HG03135 (cell line): ENCODE results near the gene ERBB4.
"Not testable (repeated sequence)": the region's sequence is repeated elsewhere in the genome, so short reads cannot be mapped to it uniquely, and the experiment has no call there.

Source experiments
- ATAC-seq: cut with Tn5 transposase; IDR thresholded peaks from one replicate; pipeline ENCODE4 v1.9.1; 2021; ENCODE audit warnings: mild to moderate bottlenecking, moderate library complexity; ENCODE audit not compliant: unreplicated experiment

ERBB4 gene

DNA sequence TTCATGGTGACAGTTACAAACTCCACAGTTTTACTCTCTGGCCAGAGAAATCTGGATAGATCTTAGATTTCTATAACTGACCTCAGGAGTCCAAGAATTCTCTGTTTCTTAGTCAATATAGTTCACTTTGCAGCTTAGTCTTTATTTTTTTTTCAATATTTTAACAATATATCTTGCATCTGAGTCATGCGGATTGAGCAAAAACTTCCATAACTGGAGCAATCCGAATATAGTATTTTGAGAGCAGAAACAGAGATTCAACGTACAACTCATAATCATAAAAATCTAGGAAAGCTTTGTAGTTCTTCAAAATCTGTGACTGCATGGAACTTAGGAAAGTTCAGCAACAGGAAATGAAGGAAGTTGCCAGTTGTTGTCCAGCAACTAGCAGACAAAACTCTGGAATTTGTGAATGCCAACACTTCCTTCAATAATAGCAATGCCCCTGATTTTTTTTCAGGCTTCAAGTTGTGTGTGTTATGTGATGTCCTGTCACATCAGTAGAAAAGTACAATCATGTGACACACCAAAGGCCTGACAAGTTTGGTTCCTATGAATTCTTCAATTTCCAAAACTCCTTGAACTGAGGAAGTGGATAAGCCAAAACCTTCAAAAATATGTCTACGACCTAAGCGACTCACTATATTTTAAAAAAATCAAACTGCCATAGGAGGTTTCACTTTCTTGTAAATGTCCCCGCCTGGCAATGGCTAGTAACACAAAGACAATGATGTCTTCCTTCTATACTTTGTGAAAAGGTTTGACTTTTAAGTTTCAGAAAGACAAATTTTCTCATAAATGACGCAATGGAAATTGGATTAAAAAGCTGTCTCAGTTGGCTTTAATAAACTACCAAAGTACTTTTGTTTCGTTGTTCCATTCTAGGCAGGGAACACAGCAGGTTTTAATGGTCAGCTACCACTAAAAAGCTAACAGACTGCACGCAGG, 510.6 kb downstream of the ERBB4 start:
- no peak for ATAC-seq

DNA sequence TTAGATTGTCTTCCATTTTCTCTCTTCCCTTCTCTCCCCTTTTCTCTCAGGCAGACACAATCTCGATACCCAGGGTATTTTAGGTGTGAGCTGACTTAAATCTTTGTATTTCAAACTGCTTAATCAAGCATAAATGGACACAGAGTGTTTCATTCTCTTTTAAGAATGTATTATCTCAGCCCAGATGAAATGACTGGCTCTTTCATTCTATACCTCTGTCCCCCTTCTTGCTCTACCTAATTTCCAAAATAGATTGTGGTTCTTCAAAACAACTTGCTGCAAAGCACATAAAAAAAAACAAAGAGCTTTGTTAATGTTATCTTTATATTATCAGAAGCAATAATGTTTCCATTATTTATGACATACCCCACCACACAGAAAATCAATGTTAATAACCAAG, 514.6 kb downstream of the ERBB4 start:
- no peak for ATAC-seq

DNA sequence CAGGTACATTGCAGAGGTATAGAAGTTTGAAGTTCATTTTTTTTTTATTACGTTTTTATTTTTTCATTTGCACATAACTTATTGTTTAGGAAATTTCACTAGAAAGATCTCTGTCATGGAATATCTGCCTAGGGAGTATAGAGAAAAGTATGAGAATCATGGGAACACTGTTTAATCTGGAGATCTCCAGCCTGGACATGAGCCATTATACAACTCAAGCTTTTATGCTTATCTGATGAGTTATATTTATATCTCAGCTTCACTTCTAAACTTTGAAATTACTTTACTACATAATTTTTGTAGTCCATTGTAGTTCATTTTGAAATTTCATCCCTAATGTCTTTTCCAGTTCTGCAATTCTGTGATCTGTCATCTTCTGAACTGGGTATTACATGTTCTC, 515.6 kb downstream of the ERBB4 start:
- ATAC-seq = no peak

DNA sequence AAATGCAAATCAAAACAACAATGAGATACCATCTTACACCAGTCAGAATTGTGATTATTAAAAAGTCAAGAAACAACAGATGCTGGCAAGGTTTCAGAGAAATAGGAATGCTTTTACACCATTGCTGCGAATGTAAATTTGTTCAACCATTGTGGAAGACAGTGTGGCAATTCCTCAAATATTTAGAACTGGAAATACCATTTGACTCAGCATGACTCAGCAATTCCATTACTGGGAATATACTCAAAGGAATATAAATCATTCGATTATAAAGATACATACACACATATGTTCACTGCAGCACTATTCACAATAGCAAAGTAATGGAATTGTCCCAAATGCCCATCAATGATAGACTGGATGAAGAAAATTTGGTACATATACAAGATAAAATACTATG, 516.7 kb downstream of the ERBB4 start:
- ATAC-seq = no peak

DNA sequence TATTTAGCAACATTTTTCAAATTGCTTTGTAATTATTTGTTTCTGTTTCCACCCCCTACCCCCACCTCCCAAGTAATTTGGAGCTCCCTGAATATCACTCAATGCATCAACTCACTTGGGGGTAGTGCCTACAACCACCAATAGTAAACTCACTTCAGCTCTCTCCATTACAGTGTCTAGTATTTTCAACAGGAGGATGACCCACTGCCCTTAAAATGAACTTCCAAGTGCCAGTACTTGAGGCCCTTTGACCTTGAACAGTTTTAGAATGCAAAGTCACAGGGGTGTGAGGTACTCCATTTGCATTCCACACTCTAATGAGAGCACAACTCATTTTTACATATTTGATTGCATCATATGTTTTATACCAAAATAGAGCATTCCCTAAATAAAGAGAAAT, 523.0 kb downstream of the ERBB4 start:
- ATAC-seq = no peak

DNA sequence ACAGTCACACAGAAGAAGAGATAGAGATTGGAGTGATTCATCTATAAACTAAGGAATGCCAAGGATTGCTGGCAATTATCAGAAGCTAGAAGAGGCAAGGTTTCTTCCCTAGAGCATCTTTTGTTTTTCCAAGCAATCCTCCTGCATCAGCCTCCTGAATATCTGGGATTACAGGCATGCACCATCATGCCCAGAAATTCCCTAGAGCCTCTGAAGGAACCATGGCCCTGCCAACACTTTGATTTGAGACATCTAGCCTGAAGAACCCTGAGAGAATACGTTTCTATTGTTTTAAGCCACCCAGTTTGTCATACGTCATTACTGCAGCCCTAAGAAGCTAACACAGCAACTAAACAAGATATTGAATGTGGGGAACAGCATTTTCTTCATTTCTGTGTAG, 525.0 kb downstream of the ERBB4 start:
- ATAC-seq = no peak

DNA sequence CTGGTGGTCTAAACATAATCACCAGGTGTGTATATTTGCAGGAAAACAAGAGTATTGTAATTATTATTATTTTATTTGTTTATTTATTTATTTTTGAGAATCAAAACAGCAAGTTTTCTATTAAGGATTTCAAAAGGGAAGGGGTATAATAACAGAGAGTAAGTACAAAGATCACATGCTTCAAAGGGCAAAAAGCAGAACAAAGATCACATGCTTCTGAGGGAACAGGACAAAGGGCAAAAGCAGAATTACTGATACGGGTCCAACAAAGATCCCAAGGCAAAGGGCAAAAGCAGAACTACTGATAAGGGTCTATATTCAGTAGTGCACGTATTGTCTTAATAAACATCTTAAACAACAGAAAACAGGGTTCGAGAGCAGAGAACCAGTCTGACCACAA, 528.3 kb downstream of the ERBB4 start:
- ATAC-seq = not testable (repeated sequence)

DNA sequence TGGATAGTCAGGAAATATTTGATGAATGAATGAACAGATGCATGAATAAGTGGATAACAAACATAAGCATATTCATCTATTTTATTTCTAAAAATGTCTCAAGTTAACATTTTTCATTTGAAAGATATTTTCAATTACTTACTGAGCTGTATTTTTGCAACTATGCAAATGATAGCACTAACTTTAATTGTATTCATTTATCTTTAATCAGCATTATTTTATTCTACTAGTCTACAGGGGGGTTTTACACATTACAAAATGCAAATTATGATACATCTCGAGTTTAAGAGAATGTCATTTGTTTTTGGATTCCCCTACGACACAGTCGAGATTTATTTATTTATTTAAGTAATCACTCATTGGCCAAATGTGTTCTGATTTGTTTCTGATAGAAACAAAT, 530.6 kb downstream of the ERBB4 start:
- no peak for ATAC-seq

DNA sequence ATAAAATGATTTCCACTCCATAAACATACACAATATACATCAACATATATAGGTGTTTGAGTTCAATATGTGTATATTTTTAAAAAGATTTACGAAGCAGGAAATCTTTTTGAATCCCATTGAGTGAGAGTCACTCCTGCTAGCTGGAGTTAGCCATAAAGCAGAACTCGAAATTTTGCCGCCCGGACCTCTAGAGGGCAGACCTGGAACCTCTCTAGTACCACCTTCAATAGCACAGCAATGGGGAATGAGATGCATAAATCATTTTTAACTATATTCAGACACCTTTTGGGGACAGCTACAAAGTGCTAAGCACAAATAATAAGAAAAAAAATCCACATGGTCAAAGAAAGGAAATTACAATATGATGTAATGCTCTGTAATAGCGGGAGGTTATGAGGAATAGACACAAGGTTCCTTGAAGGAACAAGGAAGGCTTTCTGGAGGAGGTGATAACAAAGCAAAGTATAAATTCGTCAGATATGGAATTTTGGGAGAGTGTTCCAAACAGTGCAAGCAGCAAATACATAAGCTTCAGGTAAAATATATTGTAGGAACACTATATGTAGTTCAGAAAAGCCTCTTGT, 533.4 kb downstream of the ERBB4 start:
- no peak for ATAC-seq

DNA sequence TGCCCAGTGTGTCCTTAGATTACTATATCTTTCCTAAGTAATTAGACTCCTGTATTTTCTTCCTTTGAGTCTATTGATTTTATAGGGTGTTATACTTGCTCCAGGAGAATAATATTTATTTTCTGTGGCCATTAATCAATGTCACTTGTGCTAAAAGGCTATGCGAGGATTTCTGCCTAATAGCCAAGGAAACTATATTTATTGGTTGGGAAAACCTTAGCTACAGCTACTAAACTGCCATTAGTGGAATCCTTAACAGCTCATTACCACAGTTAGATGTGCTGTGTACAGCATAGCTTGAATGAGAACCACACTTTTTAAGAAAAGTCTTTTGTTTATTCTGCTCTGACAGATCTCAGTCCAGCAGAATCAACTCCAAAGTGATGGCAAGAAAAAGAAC, 537.3 kb downstream of the ERBB4 start:
- ATAC-seq = no peak

DNA sequence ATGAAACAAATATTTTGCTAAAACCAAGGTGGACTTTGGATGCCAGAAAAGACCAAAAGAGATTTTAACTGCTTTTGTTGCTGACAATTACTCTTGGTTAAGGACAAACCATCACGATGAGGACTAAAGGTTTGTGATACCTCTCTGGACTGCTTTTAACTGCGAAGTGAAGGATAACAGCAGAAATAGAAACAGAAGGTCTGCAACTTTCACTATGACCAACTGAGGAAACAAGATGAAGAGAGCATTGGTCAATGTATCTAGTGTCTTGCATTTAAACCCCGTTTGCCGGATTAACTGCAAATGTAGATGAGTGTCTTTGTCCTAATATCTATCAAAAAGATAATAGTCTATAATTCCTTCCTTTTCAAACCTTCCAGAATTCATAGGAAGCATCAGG, 541.7 kb downstream of the ERBB4 start:
- ATAC-seq = no peak

DNA sequence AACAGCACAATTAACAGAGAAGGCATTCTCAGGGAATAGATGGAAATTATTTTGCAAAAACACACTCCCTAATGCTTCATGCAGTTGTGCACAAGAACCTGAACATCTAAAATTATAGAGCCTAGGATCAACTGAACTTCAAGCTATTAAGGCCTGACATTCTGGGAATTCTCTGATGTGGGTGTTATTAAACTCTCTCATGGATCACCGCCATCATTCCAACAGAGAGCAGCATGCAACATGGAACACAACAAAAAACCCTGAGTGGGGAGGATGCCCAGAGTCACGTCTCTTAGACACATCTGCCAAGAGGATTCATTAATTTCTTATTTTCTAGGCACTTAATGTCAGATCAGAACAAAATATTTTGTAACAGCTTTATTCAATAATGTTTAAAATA, 543.8 kb downstream of the ERBB4 start:
- ATAC-seq = no peak

DNA sequence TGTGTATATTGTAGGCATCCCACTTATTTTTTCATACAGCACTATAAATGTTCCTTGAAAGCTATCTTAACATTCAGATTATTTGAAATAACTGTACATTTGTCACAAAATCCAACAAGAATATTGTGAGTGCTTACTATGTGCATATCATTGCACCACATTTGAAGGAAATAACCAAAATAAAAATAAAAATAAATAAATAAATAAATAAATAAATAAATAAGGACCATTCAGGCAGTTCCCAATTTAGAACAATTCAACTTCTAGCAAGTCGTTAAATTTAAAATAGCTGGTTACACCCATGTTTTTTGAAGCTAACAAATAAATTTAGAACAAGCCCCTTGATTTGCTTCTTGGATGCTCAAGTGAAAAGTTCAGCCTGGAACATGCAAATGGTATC, 548.3 kb downstream of the ERBB4 start:
- no peak for ATAC-seq

DNA sequence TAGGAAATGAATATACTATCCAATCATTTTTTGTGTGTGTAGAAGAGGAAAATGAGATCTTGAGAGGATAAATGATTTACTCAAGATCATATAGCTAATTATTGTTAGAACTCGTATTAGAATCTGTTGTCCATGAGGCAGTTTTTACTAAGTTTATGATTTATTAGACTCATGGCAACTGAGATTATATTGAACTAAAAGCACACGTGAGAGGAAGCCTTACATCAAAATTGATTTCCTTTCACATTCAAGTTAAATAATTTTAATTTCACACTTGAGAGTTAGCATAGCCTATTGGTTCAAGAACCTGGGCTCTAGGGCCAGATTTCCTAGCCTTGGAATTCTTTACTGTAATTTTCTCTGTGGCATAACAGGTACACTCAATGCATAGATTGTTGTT, 552.3 kb downstream of the ERBB4 start:
- ATAC-seq = no peak

DNA sequence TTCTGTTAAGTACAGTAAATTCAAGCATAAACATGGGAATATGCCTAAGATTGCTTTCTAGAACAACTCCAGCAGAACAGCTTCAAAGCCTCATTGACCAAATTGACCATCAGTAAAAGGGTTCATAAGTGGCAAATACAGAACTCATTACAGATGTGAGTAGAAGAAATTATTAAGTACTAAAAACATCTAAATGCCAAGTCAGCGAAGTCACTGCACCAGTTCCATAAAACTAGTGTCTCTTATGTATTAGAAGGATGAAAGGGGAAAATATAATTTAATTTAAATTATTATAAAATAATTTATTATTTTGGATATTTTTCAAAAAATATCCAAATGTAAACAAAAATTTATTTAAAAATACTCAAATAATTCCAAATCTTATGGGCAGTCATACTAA, 553.2 kb downstream of the ERBB4 start:
- ATAC-seq = no peak

DNA sequence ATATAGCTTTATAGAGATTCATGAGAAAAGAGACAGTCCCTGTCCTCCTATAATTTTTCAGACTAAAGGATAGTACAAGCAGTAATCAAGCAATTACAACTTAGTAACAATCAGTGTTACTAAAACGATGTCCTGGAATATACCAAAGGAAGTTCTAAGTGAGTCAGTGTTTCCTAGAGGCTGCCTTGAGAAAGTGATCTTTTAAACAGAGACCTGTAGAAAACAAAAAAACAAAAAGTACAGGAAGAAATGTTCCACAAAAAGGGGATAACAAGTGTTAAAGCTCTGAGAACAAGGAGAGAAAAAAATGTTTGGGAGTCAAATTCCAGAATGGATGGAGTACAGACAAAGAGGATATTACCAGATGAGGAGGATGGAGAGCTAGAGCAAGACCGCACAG, 556.4 kb downstream of the ERBB4 start:
- no peak for ATAC-seq

DNA sequence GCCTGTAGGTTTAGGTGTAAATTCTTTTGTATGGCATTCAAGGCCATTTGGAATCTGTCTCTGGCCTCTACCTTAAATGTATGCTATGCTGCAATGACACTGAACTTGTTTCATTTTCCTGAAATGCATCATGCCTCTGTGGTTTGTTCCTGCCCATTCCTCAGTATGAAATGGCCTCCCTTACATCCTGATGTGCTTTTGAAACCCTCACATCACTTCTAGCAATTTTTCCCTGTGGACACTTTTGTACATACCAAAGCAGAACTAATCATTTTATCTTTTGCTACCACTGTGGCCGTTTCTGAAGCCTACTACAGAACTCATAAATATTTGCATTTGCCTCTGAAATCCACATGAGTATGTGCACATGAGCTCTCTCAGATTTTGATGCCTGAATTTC, 557.2 kb downstream of the ERBB4 start:
- ATAC-seq = no peak

DNA sequence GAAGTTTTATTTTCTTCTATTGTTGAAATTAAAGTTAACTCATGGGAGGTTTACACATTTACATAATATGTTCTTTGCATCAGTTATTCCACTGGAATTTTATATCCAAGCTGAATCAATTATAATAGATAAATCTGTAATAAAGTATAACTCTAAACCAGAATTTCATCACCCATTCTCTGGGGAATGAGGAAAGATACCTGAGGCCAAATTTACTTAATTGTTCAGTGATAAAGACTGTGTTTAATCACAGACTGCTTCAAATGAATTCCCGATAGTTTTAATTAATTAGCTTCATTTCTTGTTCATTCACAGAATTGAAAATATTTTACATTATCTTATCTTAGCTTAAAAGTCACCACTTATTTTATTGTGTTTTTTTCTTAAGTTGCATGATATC, 562.5 kb downstream of the ERBB4 start:
- ATAC-seq = no peak

DNA sequence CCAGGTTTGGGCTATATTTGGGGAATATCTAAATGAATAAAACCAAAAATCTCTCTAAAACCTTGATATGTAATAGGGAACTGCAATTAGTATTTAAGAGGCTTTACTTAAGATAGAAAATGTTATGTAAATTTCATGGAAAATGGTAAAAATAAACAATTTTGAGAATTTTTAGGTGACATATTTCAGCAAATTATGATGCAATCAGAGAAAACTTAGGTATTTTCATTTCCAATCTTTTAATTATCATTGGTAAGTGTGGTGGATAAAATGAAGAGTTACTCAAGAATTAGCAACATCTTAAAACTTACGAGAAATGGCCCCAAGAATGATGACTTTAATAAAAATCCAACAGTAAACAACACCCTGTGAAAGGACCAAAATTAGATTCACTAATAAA, 571.4 kb downstream of the ERBB4 start:
- ATAC-seq = no peak

DNA sequence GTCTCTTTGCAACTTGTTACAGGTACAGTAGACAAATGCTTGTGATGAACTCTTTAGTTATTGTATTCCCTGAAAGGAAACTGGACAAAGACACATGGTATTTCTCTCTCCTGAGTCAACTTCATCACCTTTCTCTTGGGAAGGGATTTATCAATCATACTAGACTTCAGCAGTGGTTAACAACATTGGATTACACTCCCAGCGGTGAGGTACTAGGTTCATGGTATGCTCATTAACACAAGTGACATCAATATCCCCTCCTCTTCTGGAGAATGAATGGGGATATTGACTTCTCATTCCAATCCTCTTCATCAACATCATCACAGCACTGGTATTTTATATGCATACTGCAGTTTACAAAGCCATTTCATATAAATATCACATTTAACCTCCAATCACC, 574.6 kb downstream of the ERBB4 start:
- no peak for ATAC-seq

DNA sequence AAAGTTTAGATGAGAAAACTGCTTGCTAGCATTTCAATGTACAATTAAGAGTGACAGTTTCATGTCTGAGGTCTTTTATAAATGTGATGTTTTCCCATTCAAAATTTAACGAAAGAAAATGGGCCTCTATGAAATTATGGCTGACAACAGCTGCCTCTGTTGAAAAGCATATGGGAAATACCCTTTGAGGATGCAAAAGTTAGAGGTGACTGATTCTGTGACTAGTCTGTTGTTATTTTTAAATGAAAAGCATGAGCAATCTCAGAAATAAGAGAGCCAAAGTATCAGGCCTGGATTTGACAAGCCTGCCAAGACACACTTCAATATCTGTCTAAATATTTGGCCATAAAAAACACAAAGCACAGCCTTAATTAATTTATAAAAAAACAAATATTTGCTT, 580.8 kb downstream of the ERBB4 start:
- peak; percentile 79 for ATAC-seq

DNA sequence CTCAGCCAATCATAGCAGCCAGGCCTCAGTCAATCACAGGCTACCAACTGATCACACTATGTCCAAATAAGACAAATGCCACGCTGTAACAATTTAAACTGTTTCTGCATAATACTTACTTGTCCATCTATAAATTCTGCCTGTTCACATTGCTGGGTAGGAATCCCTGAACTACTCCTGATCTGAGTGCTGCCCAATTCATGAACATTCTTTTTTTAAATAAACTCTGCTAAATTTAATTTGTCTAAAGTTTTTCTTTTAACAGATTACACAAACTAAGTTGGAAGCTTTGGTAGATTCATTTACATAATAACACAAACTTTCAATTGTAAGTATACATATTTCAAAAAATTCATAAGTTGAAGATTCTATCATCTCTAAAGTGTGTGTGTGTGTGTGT, 583.0 kb downstream of the ERBB4 start:
- ATAC-seq = no peak

DNA sequence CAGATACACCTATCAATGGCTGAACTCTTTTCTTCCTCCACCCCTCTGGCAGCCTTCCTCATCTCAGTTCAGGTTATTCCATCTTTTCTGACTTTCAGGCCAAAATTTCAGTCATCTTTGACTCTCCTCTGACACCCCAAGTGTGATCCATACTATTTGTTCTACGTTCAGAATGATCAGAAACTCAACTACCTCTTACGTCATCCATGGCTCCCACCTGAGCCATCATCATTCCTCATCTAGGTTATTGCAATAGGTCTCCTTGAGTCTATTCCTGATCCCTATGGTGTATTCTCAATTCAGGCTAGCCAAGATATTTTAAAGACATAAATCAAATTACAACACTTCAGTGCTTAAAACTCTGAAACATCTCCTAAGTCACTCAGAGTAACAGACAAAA, 589.7 kb downstream of the ERBB4 start:
- ATAC-seq = no peak
